22Rv1 (cell line): ENCODE results near the gene MISP.
"Not testable (repeated sequence)": the region's sequence is repeated elsewhere in the genome, so short reads cannot be mapped to it uniquely, and the experiment has no call there.

Experiments used
- H3K27ac ChIP-seq: fragments of 450-650 bp; 2 replicates; pipeline ENCODE4 v1.5.1; 2017
- ZFX ChIP-seq: fragments of 450-650 bp; IDR thresholded peaks from 2 replicates; pipeline ENCODE4 v1.6.1; 2017; ENCODE audit warnings: antibody characterized with exemption, borderline replicate concordance
- TF ChIP-seq, protein P1 (sequence below): fragments of 450-650 bp; IDR thresholded peaks from 2 replicates; pipeline ENCODE4 v1.5.1; 2017; ENCODE audit warnings: mild to moderate bottlenecking

MISP gene

DNA sequence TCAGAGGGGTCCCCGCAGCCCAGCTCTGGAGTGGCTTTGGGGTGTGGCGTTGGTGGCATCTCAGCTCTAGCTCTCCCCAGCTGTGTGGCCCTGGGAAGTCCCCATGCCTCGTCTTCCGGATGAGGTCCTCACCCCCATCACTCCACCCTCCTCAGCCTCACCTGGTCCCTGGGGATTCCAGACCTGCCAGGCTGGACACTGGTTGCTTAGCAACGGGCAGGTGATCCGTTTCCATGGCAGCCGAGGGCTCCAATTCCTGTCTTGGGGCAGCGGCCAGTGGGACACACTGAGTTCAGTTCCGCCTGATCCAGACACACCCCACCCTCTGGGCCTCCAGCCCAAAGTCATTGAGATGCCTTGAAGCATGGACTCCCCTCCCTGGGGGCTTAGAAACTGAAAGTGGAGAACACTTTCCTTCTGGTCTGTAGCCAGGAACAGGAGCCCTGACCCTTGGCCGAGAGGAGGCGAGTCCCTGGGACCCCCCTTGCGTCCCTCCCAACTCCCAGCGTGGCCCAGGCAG, 7.7 kb upstream of the MISP start:
- H3K27ac ChIP-seq: no peak overlapping the region
- no peak for TF ChIP-seq ZFX
- TF ChIP-seq, protein P1, sequence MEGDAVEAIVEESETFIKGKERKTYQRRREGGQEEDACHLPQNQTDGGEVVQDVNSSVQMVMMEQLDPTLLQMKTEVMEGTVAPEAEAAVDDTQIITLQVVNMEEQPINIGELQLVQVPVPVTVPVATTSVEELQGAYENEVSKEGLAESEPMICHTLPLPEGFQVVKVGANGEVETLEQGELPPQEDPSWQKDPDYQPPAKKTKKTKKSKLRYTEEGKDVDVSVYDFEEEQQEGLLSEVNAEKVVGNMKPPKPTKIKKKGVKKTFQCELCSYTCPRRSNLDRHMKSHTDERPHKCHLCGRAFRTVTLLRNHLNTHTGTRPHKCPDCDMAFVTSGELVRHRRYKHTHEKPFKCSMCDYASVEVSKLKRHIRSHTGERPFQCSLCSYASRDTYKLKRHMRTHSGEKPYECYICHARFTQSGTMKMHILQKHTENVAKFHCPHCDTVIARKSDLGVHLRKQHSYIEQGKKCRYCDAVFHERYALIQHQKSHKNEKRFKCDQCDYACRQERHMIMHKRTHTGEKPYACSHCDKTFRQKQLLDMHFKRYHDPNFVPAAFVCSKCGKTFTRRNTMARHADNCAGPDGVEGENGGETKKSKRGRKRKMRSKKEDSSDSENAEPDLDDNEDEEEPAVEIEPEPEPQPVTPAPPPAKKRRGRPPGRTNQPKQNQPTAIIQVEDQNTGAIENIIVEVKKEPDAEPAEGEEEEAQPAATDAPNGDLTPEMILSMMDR: no peak

DNA sequence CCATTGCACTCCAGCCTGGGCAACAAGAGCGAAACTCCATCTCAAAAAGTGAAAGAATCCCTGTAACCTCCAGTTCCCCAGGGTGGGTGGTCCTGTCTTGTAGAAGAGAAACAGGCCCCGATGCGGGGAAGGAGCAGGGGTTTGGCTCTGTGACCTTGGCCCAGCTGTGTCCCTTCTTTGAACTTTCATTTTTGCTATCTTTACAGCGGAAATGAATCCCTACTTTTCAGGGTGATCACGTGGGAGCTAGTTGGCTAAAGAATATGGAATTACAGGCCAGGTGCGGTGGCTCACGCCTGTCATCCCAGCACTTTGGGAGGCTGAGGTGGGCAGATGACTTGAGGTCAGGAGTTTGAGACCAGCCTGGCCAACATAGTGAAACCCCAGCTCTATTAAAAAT, 5.8 kb upstream of the MISP start:
- H3K27ac ChIP-seq: not testable (repeated sequence)

DNA sequence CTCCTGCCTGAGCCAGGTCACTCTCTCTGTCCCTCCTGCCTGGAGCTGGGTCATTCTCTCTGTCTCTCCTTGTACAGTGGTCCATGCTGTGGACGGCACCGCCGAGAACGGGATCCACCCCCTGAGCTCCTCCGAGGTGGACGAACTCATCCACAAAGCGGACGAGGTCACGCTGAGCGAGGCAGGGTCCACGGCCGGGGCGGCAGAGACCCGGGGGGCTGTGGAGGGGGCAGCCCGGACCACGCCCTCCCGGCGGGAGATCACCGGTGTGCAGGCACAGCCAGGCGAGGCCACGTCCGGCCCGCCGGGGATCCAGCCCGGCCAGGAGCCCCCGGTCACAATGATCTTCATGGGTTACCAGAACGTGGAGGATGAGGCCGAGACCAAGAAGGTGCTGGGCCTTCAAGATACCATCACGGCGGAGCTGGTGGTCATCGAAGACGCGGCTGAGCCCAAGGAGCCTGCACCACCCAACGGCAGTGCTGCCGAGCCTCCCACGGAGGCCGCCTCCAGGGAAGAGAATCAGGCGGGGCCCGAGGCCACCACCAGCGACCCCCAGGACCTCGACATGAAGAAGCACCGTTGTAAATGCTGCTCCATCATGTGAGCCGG, 4.6 kb upstream of the MISP start:
- TF ChIP-seq, protein P1: no peak
- no peak for TF ChIP-seq ZFX
- no peak overlapping the region for H3K27ac ChIP-seq

DNA sequence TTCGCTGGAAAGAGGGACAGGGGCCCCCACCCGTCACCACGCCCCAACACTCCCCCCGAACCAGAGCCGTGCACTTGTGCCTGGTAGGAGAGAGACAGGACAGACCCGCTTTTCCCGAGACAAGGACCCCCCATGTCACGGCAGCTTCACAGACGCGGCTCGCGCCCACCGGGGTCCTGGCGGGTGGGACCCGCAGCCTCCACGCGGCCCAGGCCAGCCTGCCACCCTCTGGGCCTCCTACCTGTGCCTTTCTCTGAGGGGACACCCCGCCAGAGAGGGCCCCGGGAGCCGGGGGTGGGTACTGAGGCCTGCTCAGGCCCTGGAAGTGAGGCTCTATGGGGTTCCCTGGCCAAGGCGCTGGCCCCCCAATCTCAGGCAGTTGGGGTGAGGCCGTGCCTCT, 4.0 kb upstream of the MISP start:
- no peak overlapping the region for H3K27ac ChIP-seq
- TF ChIP-seq, protein P1: no peak
- no peak for TF ChIP-seq ZFX

DNA sequence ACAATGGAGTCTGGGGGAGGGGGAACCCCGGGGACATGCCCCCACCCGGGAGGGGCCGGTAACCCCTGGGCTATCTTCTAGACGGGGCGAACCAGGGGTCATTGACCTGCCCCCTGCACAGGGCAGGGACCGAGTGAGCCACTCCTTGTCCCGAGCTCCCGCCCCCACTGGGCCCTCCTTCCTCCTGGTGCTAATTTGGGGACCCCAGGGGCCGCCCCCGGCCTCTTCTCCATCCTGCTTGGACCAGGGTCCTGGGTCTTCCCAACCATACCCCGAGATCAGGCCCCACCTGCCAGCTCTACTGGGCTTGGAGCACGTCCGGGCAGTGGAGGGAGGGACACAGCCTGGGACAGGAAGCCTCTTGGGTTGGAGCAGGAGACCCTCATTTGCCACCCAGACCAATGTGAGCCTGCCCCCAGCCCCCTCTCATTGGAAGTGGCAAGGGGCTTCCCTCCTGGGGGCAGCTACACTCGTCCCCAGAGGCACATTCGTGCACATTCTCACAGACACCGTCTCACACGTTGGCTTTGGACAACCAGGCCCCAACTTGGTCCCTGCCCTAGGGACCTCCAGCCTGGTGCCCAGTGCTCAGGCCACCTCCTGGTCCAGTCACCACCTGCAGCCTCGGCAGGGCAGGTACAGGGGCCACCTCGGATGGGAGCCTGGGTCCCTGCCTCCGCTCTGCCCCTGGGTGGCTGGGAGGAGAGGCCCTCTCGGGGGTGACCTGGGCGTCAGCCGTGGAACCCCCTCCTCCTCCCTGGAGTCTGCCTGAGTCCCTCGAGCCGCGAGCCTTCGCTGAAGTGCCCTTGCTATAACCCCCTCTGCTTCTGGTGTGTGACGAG, 3.3 kb upstream of the MISP start:
- TF ChIP-seq, protein P1: no peak
- TF ChIP-seq ZFX: no peak
- H3K27ac ChIP-seq: peak overlapping the region; percentile 63

DNA sequence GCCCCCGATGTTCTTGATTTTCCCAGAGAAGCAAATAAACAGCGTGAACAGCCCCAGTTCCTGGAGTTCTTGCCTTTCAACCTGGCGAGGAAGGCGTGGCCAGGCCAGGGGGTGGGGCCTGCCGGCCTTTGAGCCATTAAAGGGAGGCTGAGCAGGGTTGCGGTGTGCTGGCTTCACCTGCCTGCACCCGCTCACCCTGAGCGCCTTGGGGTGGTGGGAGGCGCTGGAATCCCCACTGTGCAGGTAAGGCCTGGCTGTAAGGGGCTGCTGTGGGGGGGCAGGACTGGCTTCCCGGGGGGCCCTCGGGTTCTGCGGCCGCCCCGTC, 2.7 kb upstream of the MISP start:
- TF ChIP-seq, protein P1: no peak
- no peak for TF ChIP-seq ZFX
- H3K27ac ChIP-seq: peak overlapping the region; percentile 63

DNA sequence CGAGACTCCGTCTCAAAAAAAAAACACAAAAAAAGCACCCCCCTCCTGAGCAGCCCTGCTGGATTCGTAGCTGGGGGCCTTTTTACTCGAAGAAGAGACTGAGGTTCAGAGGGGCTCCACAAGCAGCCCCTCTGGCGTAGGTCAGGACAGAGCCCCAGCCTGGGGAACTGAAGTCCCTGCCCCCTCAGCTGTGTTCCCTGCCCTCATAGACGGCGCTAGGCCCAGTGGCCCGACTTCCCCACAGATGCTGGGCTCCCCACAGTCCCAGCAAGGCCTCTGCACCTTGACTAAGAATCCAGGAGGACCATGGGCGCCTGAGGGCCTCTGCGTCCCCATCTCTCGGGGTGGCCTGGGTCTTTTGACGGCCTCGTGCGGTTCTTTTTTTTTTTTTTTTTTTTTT, 1.1 kb upstream of the MISP start:
- TF ChIP-seq ZFX: no peak
- TF ChIP-seq, protein P1: no peak
- peak overlapping the region; percentile 37; the same call in 1 of the 2 replicates for H3K27ac ChIP-seq
